H1 (cell line): ENCODE measurements around the gene TAS2R38. TPM values are rescaled to one million over a fixed set of nuclear protein-coding genes. Genes with fewer than 3 reads are reported as not detected.

Experiments
- CTCF ChIA-PET: fragments of 300-600 bp; sonication (Branson Sonifier 250); formaldehyde crosslinking; loops from one replicate; lab custom pipeline; 2021; ENCODE audit not compliant: partially characterized antibody; lab: Charles Lee
- POLR2A ChIA-PET: fragments of 300-600 bp; sonication (Branson Sonifier 250); formaldehyde crosslinking; loops from one replicate; lab custom pipeline; 2021; ENCODE audit warnings: inconsistent platforms; ENCODE audit not compliant: partially characterized antibody; lab: Charles Lee
- DNase-seq, 2 experiments: peaks; one replicate each; pipeline versions ENCODE4 v3.0.0 to v3.0.0-alpha.2; 2010 to 2022; ENCODE audit warnings: low spot score in 2 of 2, low read depth in 1 of 2, mixed read lengths in 1 of 2
- FAIRE-seq: peaks from 2 replicates; lab custom pipeline; 2011; peaks lifted over from hg19 to GRCh38; lab: Jason Lieb, UNC
- H2AFZ ChIP-seq: 2 replicates; pipeline ENCODE4 v1.8.1; 2012; ENCODE audit warnings: low read length, inconsistent platforms
- H2AK5ac ChIP-seq: 2 replicates; pipeline ENCODE4 v1.6.1; 2013; ENCODE audit warnings: low read depth, low read length
- H2BK120ac ChIP-seq: replicated peaks from 2 replicates; pipeline ENCODE3; 2013; ENCODE audit warnings: low read depth, low read length, inconsistent platforms
- H2BK12ac ChIP-seq: 2 replicates; pipeline ENCODE4 v1.6.1; 2013; ENCODE audit warnings: low read depth, low read length
- H2BK15ac ChIP-seq: 2 replicates; pipeline ENCODE4 v1.6.1; 2013; ENCODE audit warnings: low read length
- H2BK20ac ChIP-seq: 2 replicates; pipeline ENCODE4 v1.6.1; 2013; ENCODE audit warnings: low read length
- H2BK5ac ChIP-seq: 2 replicates; pipeline ENCODE4 v1.6.1; 2013; ENCODE audit warnings: low read depth, low read length
- H3K14ac ChIP-seq: 2 replicates; pipeline ENCODE4 v1.6.1; 2013; ENCODE audit warnings: inconsistent platforms; ENCODE audit not compliant: insufficient read length
- H3K18ac ChIP-seq: 2 replicates; pipeline ENCODE4 v1.6.1; 2013; ENCODE audit warnings: low read length; ENCODE audit errors: extremely low read depth
- H3K23ac ChIP-seq: 2 replicates; pipeline ENCODE4 v1.6.1; 2013; ENCODE audit warnings: inconsistent platforms; ENCODE audit not compliant: insufficient read length
- H3K23me2 ChIP-seq: 2 replicates; pipeline ENCODE4 v1.6.1; 2013; ENCODE audit warnings: low read depth, low read length
- H3K27ac ChIP-seq: 2 replicates; pipeline ENCODE4 v1.6.1; 2011; ENCODE audit warnings: low read depth, low read length, inconsistent platforms
- H3K27me3 ChIP-seq, 4 experiments: replicated peaks in 1 of 4; 1 replicate in 1 of 4; 2 replicates in 3 of 4; pipeline versions ENCODE4 v1.6.1 to v1.8.1; 2011 to 2013; ENCODE audit warnings: low read length in 3 of 4, mild to moderate bottlenecking in 3 of 4, inconsistent platforms in 2 of 4, mixed read lengths in 2 of 4, moderate library complexity in 1 of 4; ENCODE audit not compliant: control insufficient read depth in 3 of 4, insufficient read depth in 3 of 4; ENCODE audit errors: extremely low read depth in 1 of 4
- H3K36me3 ChIP-seq, 4 experiments: 2 replicates each; pipeline versions ENCODE4 v1.6.1 to v1.8.1; 2011 to 2013; ENCODE audit warnings: mild to moderate bottlenecking in 4 of 4, low read length in 3 of 4, moderate library complexity in 2 of 4, control low read depth in 1 of 4, inconsistent platforms in 1 of 4; ENCODE audit not compliant: insufficient read depth in 4 of 4, control insufficient read depth in 2 of 4
- H3K4ac ChIP-seq: replicated peaks from 2 replicates; pipeline ENCODE3; 2013; ENCODE audit warnings: low read length, low read depth, mixed read lengths, inconsistent platforms; ENCODE audit not compliant: insufficient read length
- H3K4me1 ChIP-seq, 4 experiments: replicated peaks in 1 of 4; 1 replicate in 1 of 4; 2 replicates in 3 of 4; pipeline versions ENCODE4 v1.6.1 to v1.8.1; 2011 to 2013; ENCODE audit warnings: low read length in 3 of 4, inconsistent platforms in 2 of 4, mixed read lengths in 1 of 4; ENCODE audit not compliant: insufficient read depth in 4 of 4, control insufficient read depth in 3 of 4
- H3K4me2 ChIP-seq, 2 experiments: 2 replicates each; pipeline versions ENCODE4 v1.6.1 to v1.8.1; 2011 to 2013; ENCODE audit warnings: low read depth in 2 of 2, low read length in 2 of 2, control low read depth in 1 of 2, inconsistent platforms in 1 of 2, mild to moderate bottlenecking in 1 of 2; ENCODE audit not compliant: insufficient read depth in 1 of 2
- H3K4me3 ChIP-seq, 4 experiments: fragments of 200-600, 300-600 bp in 1 of 4; sonication (generic), shearing (Covaris generic), sonication (Bioruptor Twin) in 1 of 4; 2 replicates each; pipeline versions ENCODE4 v1.5.1 to v1.8.1; 2011 to 2016; ENCODE audit warnings: low read length in 4 of 4, low read depth in 3 of 4, control low read depth in 2 of 4, inconsistent platforms in 2 of 4, mild to moderate bottlenecking in 2 of 4, mixed read lengths in 1 of 4, moderate library complexity in 1 of 4; ENCODE audit not compliant: insufficient read depth in 2 of 4; ENCODE audit errors: extremely low read depth in 1 of 4
- H3K56ac ChIP-seq: replicated peaks from 2 replicates; pipeline ENCODE3; 2013; ENCODE audit warnings: low read depth, mild to moderate bottlenecking, mixed read lengths, low read length, inconsistent platforms; ENCODE audit not compliant: insufficient read length
- H3K79me1 ChIP-seq: 2 replicates; pipeline ENCODE4 v1.6.1; 2013; ENCODE audit warnings: low read depth, low read length, control low read depth
- H3K79me2 ChIP-seq, 2 experiments: 2 replicates each; pipeline versions ENCODE4 v1.6.1 to v1.8.1; 2012 to 2013; ENCODE audit warnings: low read length in 2 of 2, mild to moderate bottlenecking in 2 of 2, inconsistent platforms in 1 of 2; ENCODE audit not compliant: insufficient read depth in 2 of 2, control insufficient read depth in 1 of 2
- H3K9ac ChIP-seq, 4 experiments: replicated peaks in 1 of 4; 1 replicate in 1 of 4; 2 replicates in 3 of 4; pipeline versions ENCODE4 v1.6.1 to v1.8.1; 2011 to 2013; ENCODE audit warnings: low read depth in 3 of 4, low read length in 3 of 4, control low read depth in 2 of 4, mild to moderate bottlenecking in 2 of 4, moderate library complexity in 2 of 4, inconsistent platforms in 1 of 4; ENCODE audit errors: extremely low read depth in 1 of 4
- H3K9me3 ChIP-seq, 2 experiments: 2 replicates each; pipeline versions ENCODE4 v1.6.1 to v1.8.1; 2012 to 2013; ENCODE audit warnings: mild to moderate bottlenecking in 2 of 2, moderate library complexity in 2 of 2, control low read depth in 1 of 2, inconsistent platforms in 1 of 2, low read depth in 1 of 2, low read length in 1 of 2, mixed read lengths in 1 of 2; ENCODE audit not compliant: insufficient read depth in 2 of 2
- H4K20me1 ChIP-seq, 2 experiments: replicated peaks in 1 of 2; 2 replicates each; pipeline versions ENCODE3 to v1.8.1; 2011 to 2013; ENCODE audit warnings: inconsistent platforms in 2 of 2, low read length in 2 of 2, mild to moderate bottlenecking in 1 of 2; ENCODE audit not compliant: insufficient read depth in 2 of 2, control insufficient read depth in 1 of 2
- H4K5ac ChIP-seq: 2 replicates; pipeline ENCODE4 v1.6.1; 2013; ENCODE audit warnings: low read length, low read depth, mixed read lengths, inconsistent platforms; ENCODE audit not compliant: insufficient read length
- H4K8ac ChIP-seq: 2 replicates; pipeline ENCODE4 v1.8.0; 2013; ENCODE audit warnings: mild to moderate bottlenecking, moderate library complexity, low read length, inconsistent platforms; ENCODE audit not compliant: insufficient read depth; ENCODE audit errors: extremely low read depth
- H4K91ac ChIP-seq: replicated peaks from 2 replicates; pipeline ENCODE3; 2013; ENCODE audit warnings: low read length, mixed read lengths, inconsistent platforms; ENCODE audit not compliant: insufficient read length
- BACH1 ChIP-seq: IDR thresholded peaks from 2 replicates; pipeline ENCODE4 v1.6.1; 2012; ENCODE audit warnings: low read length, improper control_type of control experiment
- CBX8 ChIP-seq: fragments of 300-800, 300-1000 bp; sonication (generic); IDR thresholded peaks from 2 replicates; pipeline ENCODE4 v1.7.1; 2016; ENCODE audit warnings: low read depth, low read length, borderline replicate concordance
- EGR1 ChIP-seq: IDR thresholded peaks from 2 replicates; pipeline ENCODE4 v1.6.1; 2011; ENCODE audit warnings: low read depth, low read length, borderline replicate concordance
- GABPA ChIP-seq: IDR thresholded peaks from 2 replicates; pipeline ENCODE4 v1.6.1; 2011; ENCODE audit warnings: mild to moderate bottlenecking, low read length, moderate library complexity, borderline replicate concordance; ENCODE audit not compliant: insufficient read depth
- KDM4A ChIP-seq: IDR thresholded peaks from one replicate; pipeline ENCODE4 v1.7.1; 2012; ENCODE audit warnings: low read depth, mild to moderate bottlenecking, moderate library complexity, low read length, inconsistent platforms; ENCODE audit not compliant: severe bottlenecking
- MAX ChIP-seq: IDR thresholded peaks from 2 replicates; pipeline ENCODE4 v1.6.1; 2012; ENCODE audit warnings: inconsistent platforms
- RBBP5 ChIP-seq: IDR thresholded peaks from 2 replicates; pipeline ENCODE4 v1.7.1; 2012; ENCODE audit warnings: low read depth, mild to moderate bottlenecking, inconsistent platforms, low read length, moderate library complexity, borderline replicate concordance
- RXRA ChIP-seq: IDR thresholded peaks from 2 replicates; pipeline ENCODE4 v1.6.1; 2011; ENCODE audit warnings: low read depth, mild to moderate bottlenecking, low read length, moderate library complexity; ENCODE audit not compliant: insufficient read depth
- SIRT6 ChIP-seq: IDR thresholded peaks from one replicate; pipeline ENCODE4 v1.7.1; 2012; ENCODE audit warnings: low read length, inconsistent platforms
- SIX5 ChIP-seq: IDR thresholded peaks from 2 replicates; pipeline ENCODE4 v1.6.1; 2011; ENCODE audit warnings: mild to moderate bottlenecking, low read depth, low read length
- SRF ChIP-seq: IDR thresholded peaks from 2 replicates; pipeline ENCODE4 v1.6.1; 2011; ENCODE audit warnings: mild to moderate bottlenecking, low read depth, low read length, moderate library complexity
- SUZ12 ChIP-seq: fragments of 200-600 bp; sonication (generic); IDR thresholded peaks from 2 replicates; pipeline ENCODE4 v1.6.1; 2012; ENCODE audit warnings: mild to moderate bottlenecking, inconsistent platforms, low read length, moderate library complexity, mixed read lengths
- TEAD4 ChIP-seq: IDR thresholded peaks from 2 replicates; pipeline ENCODE4 v1.6.1; 2012; ENCODE audit warnings: low read depth, low read length, inconsistent platforms, mixed read lengths
- YY1 ChIP-seq: IDR thresholded peaks from 2 replicates; pipeline ENCODE4 v1.6.1; 2011; ENCODE audit warnings: low read depth, mild to moderate bottlenecking, low read length
- WGBS, 2 experiments: shearing (Covaris generic) in 1 of 2; methylation state at CpG; one replicate each; pipeline versions ENCODE4 v1.1.6 to v1.1.7; 2013 to 2015; ENCODE audit warnings: low lambda C conversion rate in 2 of 2, mixed read lengths in 2 of 2, inconsistent platforms in 1 of 2, low coverage in 1 of 2, missing lambda C conversion rate in 1 of 2; ENCODE audit not compliant: insufficient replicate concordance in 2 of 2, insufficient coverage in 1 of 2, insufficient read length in 1 of 2; ENCODE audit errors: extremely low coverage in 1 of 2, missing lambda C conversion rate in 1 of 2; 5-methylcytosine and 5-hydroxymethylcytosine counted together
- polyA plus RNA-seq, 7 experiments: library from polyadenylated mRNA; depleted of rRNA in 3 of 7; stranded (reverse) in 5 of 7; unstranded in 2 of 7; fragments of >200 nt in 5 of 7; fragments of 200-250 nt in 2 of 7; gene quantifications; 1 replicate in 5 of 7; 2 replicates in 1 of 7; 4 replicates in 1 of 7; pipeline versions ENCODE4 v1.2.1 to v1.2.3, GENCODE V29; 2011 to 2013; ENCODE audit warnings: missing spikeins in 2 of 7, mixed read lengths in 2 of 7
- total RNA-seq: library from RNA; stranded (reverse); fragmentation: NEBNext Ultra II Directional; extraction: Animal tissue kit (Norgen Biotek cat#: 25700); gene quantifications from 2 replicates; pipeline ENCODE4 v1.2.1, GENCODE V29; 2021

The TAS2R38 gene
- total and polyA plus RNA-seq, 2 of the 8 experiments (the other 6 are each of a cell fraction or from before 2014, with no cell fraction given): 0.11 TPM; not detected in 1

GRCh38 chr7:141945356-141945755 is 28.2 kb downstream of the TAS2R38 start:
- CTCF ChIA-PET: interaction anchor here (1.1 to 1.5 kb wide), 3 partner anchors 14 to 209 kb away, joined by 3 read pairs; no protein-coding TSS in a partner anchor
- WGBS, 2 experiments: 81% methylated on average over 3 of the region's 3 CpGs; no CpG with 5 or more reads in 1 of the 2 experiments
- no peaks in the 10 kb centered on the region for H3K79me2 ChIP-seq
- H3K4me1 ChIP-seq: no peaks in the 10 kb centered on the region
- H3K27ac ChIP-seq: no peak overlapping the region
- H2BK120ac ChIP-seq: no peak overlapping the region
- no peak overlapping the region for H2BK15ac ChIP-seq
- no peak overlapping the region for H3K9ac ChIP-seq
- no peak overlapping the region for H3K4ac ChIP-seq
- no peak overlapping the region for H3K23ac ChIP-seq
- no peak overlapping the region for H3K4me2 ChIP-seq
- no peak overlapping the region for H3K4me3 ChIP-seq
- H3K27me3 ChIP-seq: no peaks in the 10 kb centered on the region
- no peak for DNase-seq
- no peak for FAIRE-seq
- no peaks in the 10 kb centered on the region for H4K20me1 ChIP-seq
- H3K9me3 ChIP-seq: no peaks in the 10 kb centered on the region
- no peak overlapping the region for H3K18ac ChIP-seq
- no peaks in the 10 kb centered on the region for H3K23me2 ChIP-seq
- H2BK20ac ChIP-seq: no peak overlapping the region
- no peak overlapping the region for H3K56ac ChIP-seq
- H3K79me1 ChIP-seq: no peaks in the 10 kb centered on the region
- no peak overlapping the region for H3K14ac ChIP-seq
- no peak overlapping the region for H2AFZ ChIP-seq
- POLR2A ChIA-PET: no interaction called here
- H2AK5ac ChIP-seq: no peak overlapping the region
- no peak overlapping the region for H4K8ac ChIP-seq
- H4K91ac ChIP-seq: no peak overlapping the region
- no peak overlapping the region for H2BK12ac ChIP-seq
- no peak overlapping the region for H4K5ac ChIP-seq
- no peak overlapping the region for H2BK5ac ChIP-seq
- no peaks in the 10 kb centered on the region for H3K36me3 ChIP-seq
- TF ChIP-seq GABPA: no peak
- no peak for TF ChIP-seq SIX5
- no peak for TF ChIP-seq SUZ12
- TF ChIP-seq SIRT6: no peak
- TF ChIP-seq EGR1: no peak
- no peak for TF ChIP-seq MAX
- no peak for TF ChIP-seq RXRA
- no peak for TF ChIP-seq RBBP5
- no peak for TF ChIP-seq BACH1
- no peak for TF ChIP-seq YY1
- no peak for TF ChIP-seq CBX8
- TF ChIP-seq TEAD4: no peak
- TF ChIP-seq KDM4A: no peak
- no peak for TF ChIP-seq SRF
